LNCAP (cell line): ENCODE measurements around the gene USHBP1.

Experiments
- TF ChIP-seq, protein P1 (sequence below): fragments of 450-650 bp; IDR thresholded peaks from 2 replicates; pipeline ENCODE4 v1.5.1; 2017; ENCODE audit warnings: mild to moderate bottlenecking

The USHBP1 gene

DNA sequence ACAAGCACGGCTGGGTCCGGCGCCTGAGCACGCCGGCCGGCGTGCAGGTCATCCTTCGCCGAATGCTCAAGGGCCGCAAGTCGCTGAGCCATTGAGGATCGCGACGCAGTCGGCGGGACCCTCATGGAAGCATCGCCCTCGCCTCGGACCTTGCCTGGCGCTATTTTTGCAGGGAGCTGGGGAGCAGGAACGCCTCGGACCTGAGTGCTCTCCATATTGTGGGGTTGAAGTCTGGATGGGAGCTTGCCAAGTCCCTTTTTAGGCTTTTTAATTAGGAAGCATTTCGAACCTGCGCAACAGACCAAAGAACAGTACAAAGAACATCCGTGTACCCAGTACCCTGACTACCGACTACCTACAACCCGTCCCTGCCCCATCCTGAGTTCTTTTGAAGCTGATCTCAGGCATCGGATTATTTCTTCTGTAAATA is 41.8 kb upstream of the USHBP1 start:
- TF ChIP-seq, protein P1, sequence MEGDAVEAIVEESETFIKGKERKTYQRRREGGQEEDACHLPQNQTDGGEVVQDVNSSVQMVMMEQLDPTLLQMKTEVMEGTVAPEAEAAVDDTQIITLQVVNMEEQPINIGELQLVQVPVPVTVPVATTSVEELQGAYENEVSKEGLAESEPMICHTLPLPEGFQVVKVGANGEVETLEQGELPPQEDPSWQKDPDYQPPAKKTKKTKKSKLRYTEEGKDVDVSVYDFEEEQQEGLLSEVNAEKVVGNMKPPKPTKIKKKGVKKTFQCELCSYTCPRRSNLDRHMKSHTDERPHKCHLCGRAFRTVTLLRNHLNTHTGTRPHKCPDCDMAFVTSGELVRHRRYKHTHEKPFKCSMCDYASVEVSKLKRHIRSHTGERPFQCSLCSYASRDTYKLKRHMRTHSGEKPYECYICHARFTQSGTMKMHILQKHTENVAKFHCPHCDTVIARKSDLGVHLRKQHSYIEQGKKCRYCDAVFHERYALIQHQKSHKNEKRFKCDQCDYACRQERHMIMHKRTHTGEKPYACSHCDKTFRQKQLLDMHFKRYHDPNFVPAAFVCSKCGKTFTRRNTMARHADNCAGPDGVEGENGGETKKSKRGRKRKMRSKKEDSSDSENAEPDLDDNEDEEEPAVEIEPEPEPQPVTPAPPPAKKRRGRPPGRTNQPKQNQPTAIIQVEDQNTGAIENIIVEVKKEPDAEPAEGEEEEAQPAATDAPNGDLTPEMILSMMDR, result no peak

DNA sequence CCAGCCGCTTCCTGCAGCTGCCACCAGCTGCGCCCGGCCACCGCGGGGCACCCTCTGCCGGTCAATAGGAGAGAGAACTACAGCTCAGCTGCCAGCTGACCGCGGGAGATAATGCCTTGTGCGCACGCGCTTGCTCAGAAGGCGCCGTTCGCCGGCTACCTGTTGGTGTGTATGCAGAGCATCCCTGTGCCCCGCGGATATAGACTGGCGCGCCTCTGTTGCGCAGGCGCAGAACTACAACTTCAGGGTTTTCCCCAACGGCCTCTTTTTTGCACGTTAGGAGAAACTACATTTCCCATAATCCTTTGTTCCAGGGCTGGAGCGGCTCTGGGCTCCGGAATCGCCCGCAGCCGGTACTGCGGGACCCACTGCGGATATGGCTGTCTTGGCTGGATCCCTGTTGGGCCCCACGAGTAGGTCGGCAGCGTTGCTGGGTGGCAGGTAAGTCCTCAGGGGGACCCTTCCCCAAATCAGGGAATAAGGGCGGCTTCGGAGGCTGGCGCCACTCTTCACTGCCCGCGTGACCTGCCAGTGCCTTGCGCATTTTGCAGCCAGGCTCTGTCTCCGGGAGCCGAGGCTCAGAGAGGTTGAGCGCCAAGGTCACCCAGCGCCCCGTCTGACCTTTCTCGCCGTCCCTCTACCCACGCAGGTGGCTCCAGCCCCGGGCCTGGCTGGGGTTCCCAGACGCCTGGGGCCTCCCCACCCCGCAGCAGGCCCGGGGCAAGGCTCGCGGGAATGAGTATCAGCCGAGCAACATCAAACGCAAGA is 41.2 kb upstream of the USHBP1 start, which contains the start of gene MRPL34:
Gene MRPL34 (plus strand): TSS at position 356 of the 768 bp plus-strand sequence. CDS start 21 bp downstream, at position 377.
- TF ChIP-seq, protein P1, result peak; percentile 85

DNA sequence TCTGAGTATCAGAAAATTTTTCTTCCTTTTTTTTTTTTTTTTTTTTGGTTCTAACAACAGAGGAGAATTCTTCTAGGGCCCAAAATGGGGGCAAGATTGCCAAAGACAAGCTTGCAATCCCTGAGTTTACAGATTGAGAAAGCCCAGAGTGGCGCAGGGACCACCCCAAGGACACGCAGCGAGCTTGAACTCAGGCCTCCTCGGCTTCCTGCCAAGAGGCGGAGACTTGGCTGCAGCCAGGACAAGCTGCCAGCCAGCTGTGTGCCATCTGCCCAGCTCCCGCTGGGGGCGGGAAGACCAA is 40.6 kb upstream of the USHBP1 start:
- TF ChIP-seq, protein P1, result no peak

DNA sequence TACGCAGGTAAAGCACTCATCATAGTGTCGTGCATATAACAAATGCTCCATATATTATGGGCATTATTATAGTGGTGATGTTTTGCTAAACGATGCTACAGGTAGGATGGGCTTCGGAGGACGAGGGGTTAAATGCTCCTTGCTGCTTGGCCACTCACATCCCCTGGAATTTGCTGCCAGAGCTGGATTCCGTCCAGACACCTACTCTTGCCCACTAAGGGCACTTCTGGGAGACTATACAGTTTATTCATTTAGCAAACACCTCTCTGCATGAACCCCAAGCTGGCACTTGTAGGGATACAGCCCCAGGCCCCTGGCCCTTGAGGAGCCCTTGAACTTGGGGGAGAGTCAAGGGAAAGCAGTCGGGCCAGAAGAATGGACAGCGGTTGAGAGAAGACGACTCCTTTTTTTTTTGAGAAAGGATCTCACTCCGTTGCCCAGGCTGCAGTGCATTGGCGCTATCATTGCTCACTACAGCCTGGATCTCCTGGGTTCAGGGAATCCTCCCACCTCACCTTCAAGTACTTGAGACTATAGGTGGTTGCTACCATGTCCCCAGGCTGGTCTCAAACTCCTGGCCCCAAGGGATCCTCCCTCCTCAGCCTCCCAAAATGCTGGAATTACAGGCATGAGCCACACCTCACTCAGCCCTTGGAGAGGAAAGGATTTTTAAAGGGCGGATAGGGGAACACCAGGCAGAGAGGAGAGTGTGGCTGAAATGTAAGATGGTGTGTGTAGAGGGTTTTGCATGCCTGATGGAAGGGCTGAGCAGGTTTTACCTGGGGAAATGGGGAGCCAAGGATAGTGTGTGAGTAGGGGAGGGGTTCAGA is 40.1 kb upstream of the USHBP1 start:
- TF ChIP-seq, protein P1, result no peak

DNA sequence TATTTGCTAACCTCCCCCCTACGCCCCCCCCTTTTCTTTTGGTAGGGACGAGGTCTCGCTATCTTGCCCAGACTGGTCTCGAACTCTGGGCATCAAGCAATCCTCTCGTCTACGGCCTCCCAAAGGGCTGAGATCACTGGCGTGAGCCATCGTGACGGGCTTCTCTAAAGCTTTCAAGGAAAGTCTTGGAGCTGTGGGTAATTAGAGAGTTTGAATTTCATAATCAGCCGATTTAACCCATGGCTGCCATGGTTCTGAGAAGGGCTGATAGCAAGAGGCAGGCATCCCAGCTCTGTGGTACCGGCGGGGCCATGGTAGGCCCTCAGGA is 39.4 kb upstream of the USHBP1 start:
- TF ChIP-seq, protein P1, result no peak

DNA sequence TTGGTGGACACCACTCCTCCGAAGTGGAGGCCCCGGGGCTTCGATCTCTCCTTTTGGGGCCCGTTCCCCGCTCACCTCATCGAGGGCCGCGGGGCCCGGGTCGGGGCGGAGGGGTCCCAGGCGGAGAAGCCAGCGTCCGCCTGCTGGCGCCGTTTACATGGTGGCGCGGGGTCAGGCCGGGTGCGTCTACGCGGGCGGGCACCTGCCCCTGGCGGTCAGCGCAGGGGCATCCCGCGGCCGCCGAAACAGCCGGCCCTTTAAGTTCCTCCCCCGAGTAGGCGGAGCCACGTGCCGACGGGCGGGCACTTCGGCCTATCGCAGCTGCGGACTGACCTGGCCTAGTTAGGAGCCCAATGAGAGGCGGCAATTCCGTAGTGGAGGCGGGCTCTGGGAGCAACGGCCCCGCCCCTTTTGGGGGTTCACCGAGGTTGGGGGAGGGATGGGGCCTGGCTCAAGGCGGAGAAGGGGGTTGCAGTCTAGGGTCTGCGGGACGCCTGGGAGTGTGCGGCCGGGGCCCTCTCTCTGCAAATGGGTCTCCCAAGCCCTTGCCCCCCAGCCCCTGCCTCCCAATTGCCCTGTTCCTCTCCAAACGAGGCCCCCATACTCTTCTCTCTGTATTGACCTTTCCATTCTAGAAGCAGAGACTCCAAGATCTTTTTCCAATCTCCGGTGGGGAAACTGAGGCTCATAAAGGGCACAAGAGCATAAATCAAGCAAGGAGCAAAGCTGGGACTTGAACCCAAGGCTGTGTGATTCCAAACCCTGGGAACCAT is 38.8 kb upstream of the USHBP1 start, which contains the start of gene ABHD8:
Gene ABHD8 (minus strand): TSS at position 259 of the 773 bp plus-strand sequence. CDS start 1,809 bp downstream, outside the sequence.
- TF ChIP-seq, protein P1, result peak; percentile 49

DNA sequence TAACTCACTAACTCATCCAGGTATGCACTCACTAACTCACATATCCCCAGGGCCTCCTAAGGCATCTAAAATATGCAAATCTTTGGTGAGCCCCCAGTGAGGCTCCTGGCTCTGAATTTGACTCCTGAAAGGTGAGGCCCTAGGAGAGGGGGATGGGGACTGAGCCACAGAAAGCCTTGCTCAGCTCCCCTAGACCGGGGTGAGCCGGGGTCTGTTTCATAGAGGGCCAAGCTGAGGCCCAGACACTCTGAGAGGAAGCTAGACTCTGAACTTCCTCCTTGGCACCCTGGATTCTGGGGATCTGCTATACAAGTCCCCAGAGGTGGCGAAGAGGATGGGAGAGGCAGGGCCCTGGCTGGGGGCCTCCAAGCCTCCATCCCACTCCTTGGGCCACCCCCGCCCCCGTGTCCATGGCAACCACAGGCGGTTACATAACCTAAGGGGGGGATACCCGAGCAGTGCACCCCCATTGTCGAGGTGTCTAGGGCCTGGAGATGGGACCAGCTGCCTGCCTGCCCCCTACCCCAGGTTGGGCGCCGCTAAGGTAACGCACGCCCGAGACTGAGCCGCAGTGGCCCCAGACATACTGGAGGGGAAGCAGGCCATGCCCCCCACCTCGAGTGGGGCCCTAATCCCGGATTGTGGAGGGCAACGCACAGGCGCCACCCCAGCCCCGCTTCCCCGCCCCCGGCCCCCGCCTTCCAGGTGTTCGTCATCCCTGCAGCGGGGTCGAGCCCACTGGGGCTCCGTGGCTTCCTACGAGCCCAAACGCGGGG is 38.0 kb upstream of the USHBP1 start:
- TF ChIP-seq, protein P1, result no peak
